Measurements from ENCODE around the gene LYVE1. TPM values are rescaled to one million over a fixed set of nuclear protein-coding genes. Genes with fewer than 3 reads are reported as not detected.

LYVE1 gene
- total and polyA plus RNA-seq, 2 of the 13 experiments (the other 11 are each of a cell fraction or from before 2014, with no cell fraction given), result 1.2 to 1.4 TPM

- Histone ChIP-seq H3K27me3 (ENCODE audit: control insufficient read depth in 1 of 2, insufficient read depth in 2 of 2, low read length in 2 of 2) (no peaks in the 10 kb centered on the region; a peak in 1 of 5 replicates), H3K79me2 (ENCODE audit: insufficient read depth, low read length) (no peaks in the 10 kb centered on the region), H3K4me3 (replicated peaks in 1 of 3; ENCODE audit: insufficient read depth in 1 of 3, low read depth in 2 of 3, low read length in 3 of 3) (no peak overlapping the region), H2AFZ (ENCODE audit: low read length) (no peak overlapping the region), H3K36me3 (replicated peaks in 1 of 2; ENCODE audit: control insufficient read depth in 1 of 2, insufficient read depth in 2 of 2, low read length in 2 of 2) (no peaks in the 10 kb centered on the region), H4K20me1 (ENCODE audit: insufficient read depth, low read length) (no peaks in the 10 kb centered on the region), H3K9me3 (ENCODE audit: low read length) (no peaks in the 10 kb centered on the region), H3K4me2 (ENCODE audit: low read depth, low read length) (peak overlapping the region; percentile 92; the same call in 1 of the 2 replicates), H3K27ac (ENCODE audit: extremely low read length, insufficient read depth, low read length) (no peak overlapping the region), H3K4me1 (ENCODE audit: insufficient read depth, low read length) (peaks cover 18% of the 10 kb centered on the region), H3K9ac (ENCODE audit: insufficient read depth, low read depth, low read length) (no peak overlapping the region)
- BruUV-seq (replicated peaks), result no TSS peak
- FAIRE-seq (no peak), DNase-seq (ENCODE audit: low spot score) (peak; percentile 6), ATAC-seq (no peak)
- in situ Hi-C loops (cut with HindIII; ENCODE audit: extremely low pct_ligation_motif_present, low pct_unique_long_range_greater_than_20kb), result no loop called here
- POLR2A ChIA-PET, result no interaction called here
- CTCF ChIA-PET (ENCODE audit: low intra/inter-chr PET ratio, low total read pairs), result no interaction called here
- TF ChIP-seq ZNF354B (CRISPR knock-in tag; IDR thresholded peaks at IDR 0.05) (no peak), FOXA3 (CRISPR knock-in tag; IDR thresholded peaks at IDR 0.05) (peak; percentile 47)
- intact Hi-C loops (cut with micrococcal nuclease; ENCODE audit: unreplicated experiment), result no loop called here
These were observed 29.1 kb downstream of the LYVE1 start for GRCh38 chr11:10539339-10539738.

GRCh38 chr11:10538924-10539323, 29.5 kb downstream of the LYVE1 start:
- POLR2A ChIA-PET, result no interaction called here
- H3K4me3 ChIP-seq (replicated peaks in 1 of 3; ENCODE audit: insufficient read depth in 1 of 3, low read depth in 2 of 3, low read length in 3 of 3), result no peak overlapping the region
- WGBS (ENCODE audit: low lambda C conversion rate), result 33% methylated on average over 1 of the region's 1 CpG
- H4K20me1 ChIP-seq (ENCODE audit: insufficient read depth, low read length), result no peaks in the 10 kb centered on the region
- peaks cover 18% of the 10 kb centered on the region for H3K4me1 ChIP-seq (ENCODE audit: insufficient read depth, low read length)
- no peaks in the 10 kb centered on the region; a peak in 1 of 5 replicates for H3K36me3 ChIP-seq (replicated peaks in 1 of 2; ENCODE audit: control insufficient read depth in 1 of 2, insufficient read depth in 2 of 2, low read length in 2 of 2)
- FAIRE-seq (no peak), DNase-seq (ENCODE audit: low spot score) (no peak), ATAC-seq (no peak)
- no peaks in the 10 kb centered on the region for H3K9me3 ChIP-seq (ENCODE audit: low read length)
- intact Hi-C loops (cut with micrococcal nuclease; ENCODE audit: unreplicated experiment), result no loop called here
- CTCF ChIA-PET (ENCODE audit: low intra/inter-chr PET ratio, low total read pairs), result no interaction called here
- no peak overlapping the region for H3K9ac ChIP-seq (ENCODE audit: insufficient read depth, low read depth, low read length)
- H3K27ac ChIP-seq (ENCODE audit: extremely low read length, insufficient read depth, low read length), result no peak overlapping the region
- no peak for TF ChIP-seq ZBTB33 (CRISPR knock-in tag; IDR thresholded peaks at IDR 0.05)
- TF ChIP-seq RNF2 (conservative IDR thresholded peaks at IDR 0.05; ENCODE audit: low read depth), result no peak
- TF ChIP-seq BRCA1 (CRISPR knock-in tag; IDR thresholded peaks at IDR 0.05), result no peak
- TF ChIP-seq FOXP4 (CRISPR knock-in tag; IDR thresholded peaks at IDR 0.05), result no peak
- TF ChIP-seq CHCHD3 (CRISPR knock-in tag; IDR thresholded peaks at IDR 0.05), result no peak
- TF ChIP-seq ZNF44 (CRISPR knock-in tag; IDR thresholded peaks at IDR 0.05), result no peak
- no peak for TF ChIP-seq ZNF615 (CRISPR knock-in tag; IDR thresholded peaks at IDR 0.05; ENCODE audit: borderline replicate concordance)
- TF ChIP-seq ZNF574 (CRISPR knock-in tag; IDR thresholded peaks at IDR 0.05), result no peak
- no peak for TF ChIP-seq HDAC2 (CRISPR knock-in tag; IDR thresholded peaks at IDR 0.05)
- TF ChIP-seq FOSL1 (CRISPR knock-in tag; IDR thresholded peaks at IDR 0.05; ENCODE audit: borderline replicate concordance), result no peak
- TF ChIP-seq ZNF121 (CRISPR knock-in tag; IDR thresholded peaks at IDR 0.05), result no peak
- no peaks in the 10 kb centered on the region; a peak in 1 of 5 replicates for H3K27me3 ChIP-seq (ENCODE audit: control insufficient read depth in 1 of 2, insufficient read depth in 2 of 2, low read length in 2 of 2)
- no TSS peak for BruUV-seq (replicated peaks)
- in situ Hi-C loops (cut with HindIII; ENCODE audit: extremely low pct_ligation_motif_present, low pct_unique_long_range_greater_than_20kb), result no loop called here
- H3K79me2 ChIP-seq (ENCODE audit: insufficient read depth, low read length), result no peaks in the 10 kb centered on the region
- H3K4me2 ChIP-seq (ENCODE audit: low read depth, low read length), result no peak overlapping the region; the same call in 1 of the 2 replicates
- H2AFZ ChIP-seq (ENCODE audit: low read length), result no peak overlapping the region

Measured in HepG2 (cell line).